Small intestine (tissue), 7 donors: Measurements from ENCODE around the gene MRPL37. TPM values are rescaled to one million over a fixed set of nuclear protein-coding genes. Genes with fewer than 3 reads are reported as not detected.

ENCODE experiments used
- DNase-seq, 2 donors: peaks; one replicate each; pipeline versions ENCODE4 v3.0.0 to v3.0.0-alpha.2; 2013
- FAIRE-seq: peaks from 2 replicates; lab custom pipeline; 2012; peaks lifted over from hg19 to GRCh38; lab: Jason Lieb, UNC
- H3K27ac ChIP-seq, 3 donors: one replicate each; pipeline ENCODE4 v1.5.1; 2013; ENCODE audit warnings: low read length in 2 of 3, mild to moderate bottlenecking in 2 of 3, control low read depth in 1 of 3, inconsistent platforms in 1 of 3, low read depth in 1 of 3, moderate library complexity in 1 of 3
- H3K27me3 ChIP-seq, 3 donors: one replicate each; pipeline ENCODE4 v1.6.1; 2013; ENCODE audit warnings: low read length in 3 of 3, inconsistent platforms in 1 of 3; ENCODE audit not compliant: control insufficient read depth in 3 of 3, insufficient read depth in 3 of 3
- H3K36me3 ChIP-seq, 3 donors: one replicate each; pipeline ENCODE4 v1.6.1; 2013; ENCODE audit warnings: low read length in 3 of 3, inconsistent platforms in 1 of 3, low read depth in 1 of 3, mild to moderate bottlenecking in 1 of 3, moderate library complexity in 1 of 3; ENCODE audit not compliant: control insufficient read depth in 3 of 3, insufficient read depth in 2 of 3
- H3K4me1 ChIP-seq, 3 donors: one replicate each; pipeline ENCODE4 v1.6.1; 2013; ENCODE audit warnings: low read length in 2 of 3, inconsistent platforms in 1 of 3, low read depth in 1 of 3, mild to moderate bottlenecking in 1 of 3, moderate library complexity in 1 of 3; ENCODE audit not compliant: control insufficient read depth in 3 of 3, insufficient read depth in 2 of 3
- H3K4me3 ChIP-seq, 3 donors: one replicate each; pipeline ENCODE4 v1.5.1; 2013; ENCODE audit warnings: low read length in 3 of 3, control low read depth in 1 of 3, inconsistent platforms in 1 of 3, low read depth in 1 of 3, mild to moderate bottlenecking in 1 of 3, moderate library complexity in 1 of 3
- H3K9me3 ChIP-seq, 2 donors: one replicate each; pipeline ENCODE4 v1.6.1; 2013; ENCODE audit warnings: low read depth in 1 of 2, low read length in 1 of 2; ENCODE audit not compliant: control insufficient read depth in 2 of 2, insufficient read depth in 1 of 2
- WGBS, 3 donors: extraction: QIAGEN DNeasy Blood & Tissue Kit; methylation state at CpG; one replicate each; pipeline ENCODE4 v1.1.7; 2013; 5-methylcytosine and 5-hydroxymethylcytosine counted together
- polyA plus RNA-seq, 4 donors: library from polyadenylated mRNA; stranded (reverse) in 3 of 4; unstranded in 1 of 4; fragments of 200-250 nt in 3 of 4; fragments of 120-200 nt in 1 of 4; gene quantifications; one replicate each; pipeline versions ENCODE4 v1.2.1 to v1.2.3, GENCODE V29; 2013
- donor health status: healthy with polysubstance abuse.
- donor health status: control.
- donor health status: control.
- donor health status: Bipolar disorder and iron deficiency.
- donor health status: healthy.

The MRPL37 gene
- polyA plus RNA-seq, 4 donors: 47.6 to 92.9 (median 69.6) TPM

DNA sequence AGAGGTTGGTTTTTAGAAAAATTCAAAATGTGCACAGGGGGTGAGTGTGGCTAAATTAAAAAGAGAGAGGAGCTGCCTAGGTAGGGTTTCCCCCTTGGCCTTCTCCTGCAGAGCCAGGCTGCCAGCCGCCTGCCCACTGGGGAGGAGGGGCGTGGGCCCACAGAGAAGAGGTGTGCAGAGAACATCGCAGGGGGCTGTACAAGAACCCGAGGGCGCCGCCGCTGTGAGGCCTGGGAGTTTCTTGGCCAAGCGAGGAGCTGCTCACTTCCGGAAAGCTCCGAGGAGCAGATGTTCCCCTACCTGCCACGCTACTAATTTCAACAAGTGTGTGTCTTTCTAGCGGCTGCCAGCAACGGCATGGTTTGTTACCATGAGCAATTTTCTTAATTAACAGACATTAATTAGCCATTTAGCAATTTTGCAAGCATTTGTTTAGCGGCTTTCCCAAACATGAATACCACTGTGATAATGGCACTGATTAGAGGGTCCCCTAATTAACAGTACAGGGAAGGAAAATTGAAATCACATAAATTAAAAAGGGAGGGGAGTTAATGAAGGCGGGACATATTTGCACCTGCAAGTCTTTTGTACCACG lies 59.7 kb downstream of the MRPL37 start:
- no peak for FAIRE-seq
- peak in 1 of 2 donors; percentile 46 for DNase-seq
- WGBS, 3 donors: 16 to 65% (median 37%) methylated on average over 14 to 16 of the region's 16 CpGs
- Histone ChIP-seq H3K9me3 (no peaks in the 10 kb centered on the region), H3K4me3 (no peak overlapping the region), H3K27me3 (no peaks in the 10 kb centered on the region), H3K27ac (peak overlapping the region in 2 of 3 donors; percentile 57 to 69), H3K36me3 (peaks cover 0 to 58% (median 0%) of the 10 kb centered on the region in 3 donors), H3K4me1 (peaks cover 2 to 71% (median 3%) of the 10 kb centered on the region in 3 donors)

DNA sequence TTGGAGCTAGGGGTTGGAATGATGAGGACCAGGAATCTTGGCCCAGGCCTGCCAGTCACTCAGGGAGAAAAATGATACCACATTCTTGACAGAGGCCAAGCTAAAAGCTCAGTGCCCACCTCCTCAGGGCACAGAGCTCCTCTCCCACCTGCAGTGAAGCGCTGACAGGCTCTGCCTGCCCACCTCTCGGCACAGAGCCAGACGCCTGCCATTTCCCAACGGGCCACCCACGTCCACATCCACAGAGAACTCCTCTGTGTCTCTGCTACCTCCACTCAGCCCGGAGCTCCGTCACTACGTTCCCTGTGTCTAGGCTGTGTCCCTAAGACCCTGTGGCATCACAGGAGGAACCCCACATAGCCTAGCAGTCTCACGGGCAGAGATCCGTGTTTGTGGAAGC lies 60.8 kb downstream of the MRPL37 start:
- H3K27me3 ChIP-seq: no peaks in the 10 kb centered on the region
- H3K4me1 ChIP-seq: peaks cover 2 to 62% (median 3%) of the 10 kb centered on the region in 3 donors
- FAIRE-seq (no peak), DNase-seq (no peak)
- H3K36me3 ChIP-seq: peaks cover 0 to 62% (median 0%) of the 10 kb centered on the region in 3 donors
- WGBS, 3 donors: 73 to 90% (median 85%) methylated on average over 10 of the region's 10 CpGs
- no peak overlapping the region for H3K4me3 ChIP-seq
- H3K27ac ChIP-seq: no peak overlapping the region
- H3K9me3 ChIP-seq: no peaks in the 10 kb centered on the region

DNA sequence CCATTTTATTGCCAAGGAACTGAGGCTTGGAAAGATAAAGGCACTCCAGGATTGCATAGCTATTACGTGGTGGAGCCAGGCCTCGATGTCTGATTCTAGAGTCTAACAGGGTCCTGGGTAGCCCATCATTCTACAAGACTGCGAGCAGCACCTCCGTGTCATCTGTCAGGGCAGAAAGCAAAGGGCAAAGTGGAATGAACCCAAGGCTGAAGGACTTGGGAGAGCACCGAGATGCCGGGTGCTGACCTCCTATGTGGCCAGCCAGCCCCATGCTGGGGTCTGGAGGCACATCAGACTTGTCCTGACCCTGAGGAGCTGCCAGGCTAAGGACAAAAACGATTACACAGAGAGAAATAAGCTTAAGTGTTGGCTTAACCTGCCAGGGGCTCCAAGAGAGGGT lies 62.3 kb downstream of the MRPL37 start:
- Histone ChIP-seq H3K9me3 (no peaks in the 10 kb centered on the region), H3K36me3 (peaks cover 0 to 71% (median 0%) of the 10 kb centered on the region in 3 donors), H3K27ac (peak overlapping the region in 1 of 3 donors; percentile 29), H3K4me1 (peaks cover 0 to 50% (median 2%) of the 10 kb centered on the region in 3 donors), H3K4me3 (no peak overlapping the region), H3K27me3 (no peaks in the 10 kb centered on the region)
- 85 to 90% (median 87%) methylated on average over 7 of the region's 7 CpGs for WGBS, 3 donors
- FAIRE-seq (no peak), DNase-seq (no peak)

DNA sequence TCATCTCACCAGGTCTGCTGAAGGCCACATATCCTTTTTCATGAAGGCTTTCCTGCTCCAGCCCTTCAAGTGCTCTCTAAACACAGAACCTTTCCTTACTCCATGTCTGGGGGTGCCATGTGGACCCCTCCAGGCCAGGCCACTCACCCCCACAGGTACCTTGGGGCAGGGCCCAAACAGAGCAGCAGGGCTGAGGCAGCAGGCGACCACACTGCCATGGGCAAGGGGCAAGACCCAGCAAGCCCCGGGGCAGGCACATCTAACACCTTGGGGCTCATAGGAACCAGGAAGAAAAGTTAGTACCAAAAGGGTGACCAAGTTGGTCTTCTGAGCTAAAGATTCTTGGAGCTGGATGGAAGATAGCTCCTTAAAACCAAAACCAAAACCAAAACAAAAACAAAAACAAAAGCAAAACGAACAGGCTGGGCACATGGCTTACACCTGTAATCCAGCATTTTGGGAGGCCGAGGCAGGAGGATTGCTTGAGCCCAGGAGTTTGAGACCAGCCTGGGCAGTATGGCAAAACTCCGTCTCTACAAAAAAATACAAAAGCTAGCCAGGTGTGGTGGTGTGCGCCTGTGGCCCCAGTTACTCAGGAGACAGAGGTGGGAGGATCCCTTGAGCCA lies 63.7 kb downstream of the MRPL37 start:
- 73 to 75% (median 74%) methylated on average over 6 of the region's 6 CpGs for WGBS, 3 donors
- Histone ChIP-seq H3K27me3 (no peaks in the 10 kb centered on the region), H3K36me3 (peaks cover 0 to 73% (median 0%) of the 10 kb centered on the region in 3 donors), H3K4me3 (no peak overlapping the region), H3K27ac (peak overlapping the region in 1 of 3 donors; percentile 28), H3K4me1 (peaks cover 0 to 42% (median 2%) of the 10 kb centered on the region in 3 donors), H3K9me3 (no peaks in the 10 kb centered on the region)
- DNase-seq: no peak
- no peak for FAIRE-seq

DNA sequence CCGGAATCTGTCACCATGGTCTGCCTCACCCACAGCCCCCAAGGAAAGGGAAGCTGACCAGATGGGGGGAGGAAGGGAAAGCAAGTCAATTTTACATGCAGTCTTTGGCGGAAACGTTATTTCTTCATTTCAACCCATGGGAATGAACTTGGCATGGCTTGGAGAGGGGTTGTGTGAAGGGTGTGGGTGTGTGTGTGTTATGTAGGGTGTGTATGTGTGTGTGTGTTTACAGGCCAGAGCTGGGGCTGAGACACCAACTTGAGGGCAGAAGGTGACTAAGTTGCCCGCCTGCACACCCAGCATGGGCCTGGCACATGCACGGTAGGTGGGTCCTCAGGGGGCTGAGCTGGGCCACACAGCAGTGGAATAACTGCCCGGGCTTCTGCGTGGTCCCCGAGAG lies 65.2 kb downstream of the MRPL37 start:
- WGBS, 3 donors: 88 to 93% (median 91%) methylated on average over 8 of the region's 8 CpGs
- no peak for DNase-seq
- H3K4me1 ChIP-seq: peaks cover 0 to 41% (median 0%) of the 10 kb centered on the region in 3 donors
- FAIRE-seq: no peak
- H3K4me3 ChIP-seq: no peak overlapping the region
- H3K27me3 ChIP-seq: no peaks in the 10 kb centered on the region
- H3K36me3 ChIP-seq: peaks cover 0 to 74% (median 0%) of the 10 kb centered on the region in 3 donors
- H3K27ac ChIP-seq: no peak overlapping the region
- H3K9me3 ChIP-seq: no peaks in the 10 kb centered on the region

DNA sequence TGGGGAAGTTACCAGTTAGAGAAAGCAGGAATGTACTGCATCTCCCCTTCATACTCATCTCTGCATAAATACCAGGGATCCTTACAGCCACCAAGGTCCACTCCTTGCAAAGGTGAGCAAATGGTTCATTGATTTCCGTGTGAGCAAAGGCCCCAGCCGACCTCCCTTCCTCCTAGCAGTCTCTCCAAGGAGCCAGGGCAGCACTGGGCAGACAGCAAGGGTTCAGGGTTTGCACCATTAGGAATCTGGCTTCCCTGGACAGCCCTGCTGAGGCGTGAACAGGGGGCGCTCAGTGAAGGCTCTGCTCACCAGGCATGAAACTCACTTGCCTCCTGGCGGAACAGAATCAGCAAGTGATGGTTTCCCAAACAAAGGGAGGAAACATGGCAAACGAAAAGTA lies 65.7 kb downstream of the MRPL37 start:
- DNase-seq: no peak
- H3K9me3 ChIP-seq: no peaks in the 10 kb centered on the region
- peaks cover 0 to 73% (median 0%) of the 10 kb centered on the region in 3 donors for H3K36me3 ChIP-seq
- no peak overlapping the region for H3K27ac ChIP-seq
- H3K27me3 ChIP-seq: no peaks in the 10 kb centered on the region
- FAIRE-seq: no peak
- H3K4me3 ChIP-seq: no peak overlapping the region
- H3K4me1 ChIP-seq: peaks cover 0 to 35% (median 0%) of the 10 kb centered on the region in 3 donors
- WGBS, 3 donors: 78 to 87% (median 81%) methylated on average over 6 of the region's 6 CpGs

DNA sequence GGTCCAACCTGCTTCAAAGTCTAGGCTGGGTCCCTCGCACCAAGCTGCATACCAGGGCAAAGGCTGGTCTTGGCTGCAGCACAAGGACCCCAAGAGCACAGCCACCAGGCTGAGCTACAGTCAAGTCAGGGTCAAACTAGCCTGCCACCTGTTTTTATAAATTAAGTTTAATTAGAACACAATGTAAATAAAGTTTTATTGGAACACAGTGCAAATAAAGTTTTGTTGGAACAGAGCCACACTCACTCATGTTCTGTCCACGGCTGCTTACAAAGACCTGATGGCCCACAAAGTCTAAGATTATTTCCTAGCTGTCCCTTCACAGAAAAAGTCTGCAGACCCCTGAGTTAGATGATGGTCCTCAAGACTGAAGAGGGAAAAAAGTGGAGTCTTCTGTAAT lies 66.2 kb downstream of the MRPL37 start:
- Histone ChIP-seq H3K4me3 (no peak overlapping the region), H3K9me3 (no peaks in the 10 kb centered on the region), H3K36me3 (peaks cover 0 to 75% (median 0%) of the 10 kb centered on the region in 3 donors), H3K27ac (no peak overlapping the region), H3K4me1 (peaks cover 0 to 30% (median 0%) of the 10 kb centered on the region in 3 donors), H3K27me3 (no peaks in the 10 kb centered on the region)
- no peak for FAIRE-seq
- DNase-seq: no peak
- 78 to 87% (median 81%) methylated on average over 2 of the region's 2 CpGs for WGBS, 3 donors

DNA sequence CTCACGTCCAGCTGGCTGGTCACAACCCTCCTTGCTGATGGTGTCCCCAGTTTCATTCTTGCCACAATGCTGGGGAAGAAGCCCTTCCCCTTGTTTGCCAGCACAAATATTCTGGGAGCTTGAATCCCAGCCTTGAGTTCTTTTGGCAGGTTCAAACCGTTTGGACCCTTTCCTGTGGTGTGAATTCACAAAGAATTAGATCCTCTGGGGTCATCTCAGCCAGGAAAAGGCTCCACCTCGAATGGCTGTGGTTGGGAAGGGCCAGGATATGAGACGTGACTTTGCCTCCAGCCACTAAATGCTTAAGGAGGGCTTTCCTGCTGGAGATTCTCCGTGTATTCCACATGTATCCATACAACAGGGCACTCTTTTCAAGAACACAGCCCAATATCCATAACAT lies 66.9 kb downstream of the MRPL37 start:
- FAIRE-seq: no peak
- Histone ChIP-seq H3K4me3 (no peak overlapping the region), H3K4me1 (peaks cover 0 to 24% (median 0%) of the 10 kb centered on the region in 3 donors), H3K27ac (no peak overlapping the region), H3K9me3 (no peaks in the 10 kb centered on the region), H3K36me3 (peaks cover 0 to 82% (median 0%) of the 10 kb centered on the region in 3 donors), H3K27me3 (no peaks in the 10 kb centered on the region)
- no peak for DNase-seq
- WGBS, 3 donors: 58 to 86% (median 80%) methylated on average over 5 of the region's 5 CpGs
